ENCODE results near the gene DBN1.

DNA sequence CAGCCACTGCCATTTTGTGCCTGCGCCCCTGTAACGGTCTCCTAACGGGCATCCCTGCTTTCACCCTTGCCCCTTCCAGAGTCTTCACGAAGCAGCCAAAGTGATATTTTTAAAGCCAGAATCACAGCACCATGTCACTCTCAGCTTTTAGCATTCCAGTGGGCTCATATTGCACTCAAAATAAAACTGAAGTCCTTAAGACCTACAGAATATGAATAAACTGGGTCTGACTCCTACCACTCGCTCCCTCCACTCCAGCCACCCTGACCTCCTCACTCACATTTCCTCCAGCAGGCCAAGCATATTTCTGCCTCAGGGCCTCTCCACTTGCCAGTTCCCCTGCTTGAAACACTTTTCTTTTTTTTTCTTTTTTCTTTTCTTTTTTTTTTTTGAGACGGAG lies 26.4 kb upstream of the DBN1 start:
- TF ChIP-seq, protein P1, sequence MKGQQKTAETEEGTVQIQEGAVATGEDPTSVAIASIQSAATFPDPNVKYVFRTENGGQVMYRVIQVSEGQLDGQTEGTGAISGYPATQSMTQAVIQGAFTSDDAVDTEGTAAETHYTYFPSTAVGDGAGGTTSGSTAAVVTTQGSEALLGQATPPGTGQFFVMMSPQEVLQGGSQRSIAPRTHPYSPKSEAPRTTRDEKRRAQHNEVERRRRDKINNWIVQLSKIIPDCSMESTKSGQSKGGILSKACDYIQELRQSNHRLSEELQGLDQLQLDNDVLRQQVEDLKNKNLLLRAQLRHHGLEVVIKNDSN (IDR thresholded peaks at IDR 0.05; ENCODE audit: borderline replicate concordance, low read depth), result no peak
- TF ChIP-seq SMC3 (IDR thresholded peaks at IDR 0.05; ENCODE audit: low read depth, low read length), result no peak

Data from SK-N-SH (cell line).